HepG2 (cell line): ENCODE results near the gene SLC35D2. TPM values are rescaled to one million over a fixed set of nuclear protein-coding genes. Genes with fewer than 3 reads are reported as not detected.

Source experiments
- ATAD3A ChIP-seq: sonication (generic); formaldehyde crosslinking; IDR thresholded peaks from 2 replicates; pipeline ENCODE4 v1.4.0; 2020; ENCODE audit warnings: missing genetic modification reagents
- CEBPG ChIP-seq: IDR thresholded peaks from 2 replicates; pipeline ENCODE4 v1.6.1; 2016
- FLYWCH1 ChIP-seq: sonication (generic); formaldehyde crosslinking; IDR thresholded peaks from 2 replicates; pipeline ENCODE4 v1.8.1; 2023; ENCODE audit warnings: mild to moderate bottlenecking, missing genetic modification reagents
- FOXP1 ChIP-seq, 2 experiments: fragments of 450-650 bp in 1 of 2; IDR thresholded peaks; 2 replicates each; pipeline ENCODE4 v1.6.1; 2017 to 2018; ENCODE audit warnings: antibody characterized with exemption in 1 of 2
- HMG20A ChIP-seq: IDR thresholded peaks from 2 replicates; pipeline ENCODE4 v1.6.1; 2016; ENCODE audit warnings: borderline replicate concordance
- ZFAT ChIP-seq: sonication (generic); formaldehyde crosslinking; conservative IDR thresholded peaks from 2 replicates; pipeline ENCODE4 v1.8.1; 2023; ENCODE audit warnings: missing genetic modification reagents, inconsistent platforms
- ZNF24 ChIP-seq: fragments of 450-650 bp; IDR thresholded peaks from 2 replicates; pipeline ENCODE4 v1.6.1; 2017; ENCODE audit warnings: antibody characterized with exemption, mild to moderate bottlenecking
- ZNF331 ChIP-seq: sonication (generic); formaldehyde crosslinking; IDR thresholded peaks from 2 replicates; pipeline ENCODE4 v1.4.0; 2020; ENCODE audit warnings: missing genetic modification reagents
- ZNF460 ChIP-seq: sonication (generic); formaldehyde crosslinking; IDR thresholded peaks from 2 replicates; pipeline ENCODE4 v1.5.1; 2020; ENCODE audit warnings: missing genetic modification reagents, mild to moderate bottlenecking, borderline replicate concordance
- ZNF557 ChIP-seq: sonication (generic); formaldehyde crosslinking; IDR thresholded peaks from 2 replicates; pipeline ENCODE4 v1.4.0; 2020; ENCODE audit warnings: missing genetic modification reagents
- ZNF569 ChIP-seq: sonication (generic); formaldehyde crosslinking; IDR thresholded peaks from 2 replicates; pipeline ENCODE4 v1.5.0; 2020; ENCODE audit warnings: mild to moderate bottlenecking, missing genetic modification reagents, moderate library complexity, borderline replicate concordance
- ZNF670 ChIP-seq: sonication (generic); formaldehyde crosslinking; IDR thresholded peaks from 2 replicates; pipeline ENCODE4 v1.8.0; 2022; ENCODE audit warnings: mild to moderate bottlenecking, missing genetic modification reagents, borderline replicate concordance
- ZNF773 ChIP-seq: sonication (generic); formaldehyde crosslinking; IDR thresholded peaks from 2 replicates; pipeline ENCODE4 v1.4.0; 2020; ENCODE audit warnings: missing genetic modification reagents, borderline replicate concordance
- polyA plus RNA-seq, 8 experiments: library from polyadenylated mRNA; depleted of rRNA in 3 of 8; stranded (reverse) in 7 of 8; unstranded in 1 of 8; fragments of >200 nt; fragmentation: Illumina TruSeq in 4 of 8; extraction: Trizol in 4 of 8; gene quantifications; 2 replicates each; pipeline versions ENCODE4 v1.2.1 to v1.2.3, GENCODE V29; 2011 to 2016; ENCODE audit warnings: low read depth in 4 of 8, missing spikeins in 1 of 8, mixed read lengths in 1 of 8; ENCODE audit not compliant: insufficient read depth in 1 of 8
- total RNA-seq, 5 experiments: library from RNA; depleted of rRNA; stranded (reverse); fragments of >200 nt; fragmentation: Illumina TruSeq; extraction: Trizol; gene quantifications; 2 replicates each; pipeline ENCODE4 v1.2.3, GENCODE V29; 2016; ENCODE audit warnings: low read depth in 1 of 5
- TF ChIP-seq, protein P1 (sequence below): sonication (generic); formaldehyde crosslinking; IDR thresholded peaks from 2 replicates; pipeline ENCODE4 v1.8.1; 2022; ENCODE audit warnings: low read depth, mild to moderate bottlenecking, missing genetic modification reagents
- TF ChIP-seq, protein P2 (sequence below): sonication (generic); formaldehyde crosslinking; IDR thresholded peaks from 2 replicates; pipeline ENCODE4 v1.5.1; 2020; ENCODE audit warnings: mild to moderate bottlenecking, missing genetic modification reagents
- TF ChIP-seq, protein P3 (sequence below): sonication (generic); formaldehyde crosslinking; IDR thresholded peaks from 2 replicates; pipeline ENCODE4 v1.4.0; 2020; ENCODE audit warnings: mild to moderate bottlenecking, low read depth, missing genetic modification reagents
- TF ChIP-seq, protein P4 (sequence below): sonication (generic); formaldehyde crosslinking; IDR thresholded peaks from 2 replicates; pipeline ENCODE4 v1.5.0; 2020; ENCODE audit warnings: missing genetic modification reagents
- TF ChIP-seq, protein P5 (sequence below): IDR thresholded peaks from 2 replicates; pipeline ENCODE4 v1.6.1; 2016; ENCODE audit warnings: control low read depth

SLC35D2 gene
- total and polyA plus RNA-seq, 2 of the 13 experiments (the other 11 are each of a cell fraction or from before 2014, with no cell fraction given), result 96.2 to 103 TPM

DNA sequence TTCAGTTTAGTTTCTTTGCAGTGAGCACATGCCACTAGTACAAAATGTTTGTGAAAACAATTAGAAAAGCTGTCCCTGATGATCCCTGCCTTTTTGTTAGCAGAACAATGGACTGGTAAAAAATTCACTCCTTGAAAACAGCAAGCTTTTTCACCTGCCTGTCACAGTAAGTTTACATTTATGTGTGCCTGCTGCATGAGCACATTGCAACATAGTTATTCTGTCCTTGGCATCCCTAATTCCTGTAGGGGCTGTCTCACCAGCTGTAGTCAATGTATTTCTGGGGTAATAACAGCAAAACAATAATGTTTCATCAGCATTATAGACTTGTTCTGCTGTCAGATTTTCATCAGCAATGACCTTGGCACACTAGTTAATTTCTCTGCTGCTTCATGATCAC is 46.2 kb upstream of the SLC35D2 start (continued):
- TF ChIP-seq, protein P1, sequence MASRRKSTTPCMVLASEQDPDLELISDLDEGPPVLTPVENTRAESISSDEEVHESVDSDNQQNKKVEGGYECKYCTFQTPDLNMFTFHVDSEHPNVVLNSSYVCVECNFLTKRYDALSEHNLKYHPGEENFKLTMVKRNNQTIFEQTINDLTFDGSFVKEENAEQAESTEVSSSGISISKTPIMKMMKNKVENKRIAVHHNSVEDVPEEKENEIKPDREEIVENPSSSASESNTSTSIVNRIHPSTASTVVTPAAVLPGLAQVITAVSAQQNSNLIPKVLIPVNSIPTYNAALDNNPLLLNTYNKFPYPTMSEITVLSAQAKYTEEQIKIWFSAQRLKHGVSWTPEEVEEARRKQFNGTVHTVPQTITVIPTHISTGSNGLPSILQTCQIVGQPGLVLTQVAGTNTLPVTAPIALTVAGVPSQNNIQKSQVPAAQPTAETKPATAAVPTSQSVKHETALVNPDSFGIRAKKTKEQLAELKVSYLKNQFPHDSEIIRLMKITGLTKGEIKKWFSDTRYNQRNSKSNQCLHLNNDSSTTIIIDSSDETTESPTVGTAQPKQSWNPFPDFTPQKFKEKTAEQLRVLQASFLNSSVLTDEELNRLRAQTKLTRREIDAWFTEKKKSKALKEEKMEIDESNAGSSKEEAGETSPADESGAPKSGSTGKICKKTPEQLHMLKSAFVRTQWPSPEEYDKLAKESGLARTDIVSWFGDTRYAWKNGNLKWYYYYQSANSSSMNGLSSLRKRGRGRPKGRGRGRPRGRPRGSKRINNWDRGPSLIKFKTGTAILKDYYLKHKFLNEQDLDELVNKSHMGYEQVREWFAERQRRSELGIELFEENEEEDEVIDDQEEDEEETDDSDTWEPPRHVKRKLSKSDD (CRISPR knock-in tag), result no peak
- TF ChIP-seq ZFAT (CRISPR knock-in tag) (no peak), ZNF670 (CRISPR knock-in tag) (no peak), CEBPG (peak; percentile 86), HMG20A (peak; percentile 37; the same call in 1 of the 2 replicates), ZNF557 (CRISPR knock-in tag) (no peak), ZNF331 (peak; percentile 38; the same call in 1 of the 2 replicates), ZNF460 (CRISPR knock-in tag) (no peak), FOXP1 (IDR thresholded peaks at IDR 0.05) (no peak), FOXP1 (CRISPR knock-in tag; IDR thresholded peaks at IDR 0.05) (peak; percentile 21; the same call in 1 of the 2 replicates), ZNF569 (CRISPR knock-in tag) (no peak), ZNF24 (no peak), FLYWCH1 (CRISPR knock-in tag) (no peak), ZNF773 (CRISPR knock-in tag) (no peak), ATAD3A (CRISPR knock-in tag) (no peak)
- TF ChIP-seq, protein P2, sequence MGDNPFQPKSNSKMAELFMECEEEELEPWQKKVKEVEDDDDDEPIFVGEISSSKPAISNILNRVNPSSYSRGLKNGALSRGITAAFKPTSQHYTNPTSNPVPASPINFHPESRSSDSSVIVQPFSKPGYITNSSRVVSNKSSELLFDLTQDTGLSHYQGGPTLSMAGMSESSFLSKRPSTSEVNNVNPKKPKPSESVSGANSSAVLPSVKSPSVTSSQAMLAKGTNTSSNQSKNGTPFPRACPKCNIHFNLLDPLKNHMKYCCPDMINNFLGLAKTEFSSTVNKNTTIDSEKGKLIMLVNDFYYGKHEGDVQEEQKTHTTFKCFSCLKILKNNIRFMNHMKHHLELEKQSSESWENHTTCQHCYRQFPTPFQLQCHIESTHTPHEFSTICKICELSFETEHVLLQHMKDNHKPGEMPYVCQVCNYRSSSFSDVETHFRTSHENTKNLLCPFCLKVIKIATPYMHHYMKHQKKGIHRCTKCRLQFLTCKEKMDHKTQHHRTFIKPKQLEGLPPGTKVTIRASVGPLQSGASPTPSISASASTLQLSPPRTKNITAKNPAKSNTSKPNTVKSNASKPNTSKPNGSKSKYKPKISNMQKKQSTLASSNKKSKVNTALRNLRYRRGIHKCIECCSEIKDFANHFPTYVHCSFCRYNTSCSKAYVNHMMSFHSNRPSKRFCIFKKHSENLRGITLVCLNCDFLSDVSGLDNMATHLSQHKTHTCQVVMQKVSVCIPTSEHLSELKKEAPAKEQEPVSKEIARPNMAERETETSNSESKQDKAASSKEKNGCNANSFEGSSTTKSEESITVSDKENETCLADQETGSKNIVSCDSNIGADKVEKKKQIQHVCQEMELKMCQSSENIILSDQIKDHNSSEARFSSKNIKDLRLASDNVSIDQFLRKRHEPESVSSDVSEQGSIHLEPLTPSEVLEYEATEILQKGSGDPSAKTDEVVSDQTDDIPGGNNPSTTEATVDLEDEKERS (CRISPR knock-in tag), result no peak
- TF ChIP-seq, protein P3, sequence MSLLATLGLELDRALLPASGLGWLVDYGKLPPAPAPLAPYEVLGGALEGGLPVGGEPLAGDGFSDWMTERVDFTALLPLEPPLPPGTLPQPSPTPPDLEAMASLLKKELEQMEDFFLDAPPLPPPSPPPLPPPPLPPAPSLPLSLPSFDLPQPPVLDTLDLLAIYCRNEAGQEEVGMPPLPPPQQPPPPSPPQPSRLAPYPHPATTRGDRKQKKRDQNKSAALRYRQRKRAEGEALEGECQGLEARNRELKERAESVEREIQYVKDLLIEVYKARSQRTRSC (CRISPR knock-in tag), result no peak
- TF ChIP-seq, protein P4, sequence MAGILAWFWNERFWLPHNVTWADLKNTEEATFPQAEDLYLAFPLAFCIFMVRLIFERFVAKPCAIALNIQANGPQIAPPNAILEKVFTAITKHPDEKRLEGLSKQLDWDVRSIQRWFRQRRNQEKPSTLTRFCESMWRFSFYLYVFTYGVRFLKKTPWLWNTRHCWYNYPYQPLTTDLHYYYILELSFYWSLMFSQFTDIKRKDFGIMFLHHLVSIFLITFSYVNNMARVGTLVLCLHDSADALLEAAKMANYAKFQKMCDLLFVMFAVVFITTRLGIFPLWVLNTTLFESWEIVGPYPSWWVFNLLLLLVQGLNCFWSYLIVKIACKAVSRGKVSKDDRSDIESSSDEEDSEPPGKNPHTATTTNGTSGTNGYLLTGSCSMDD (CRISPR knock-in tag), result no peak
- TF ChIP-seq, protein P5, sequence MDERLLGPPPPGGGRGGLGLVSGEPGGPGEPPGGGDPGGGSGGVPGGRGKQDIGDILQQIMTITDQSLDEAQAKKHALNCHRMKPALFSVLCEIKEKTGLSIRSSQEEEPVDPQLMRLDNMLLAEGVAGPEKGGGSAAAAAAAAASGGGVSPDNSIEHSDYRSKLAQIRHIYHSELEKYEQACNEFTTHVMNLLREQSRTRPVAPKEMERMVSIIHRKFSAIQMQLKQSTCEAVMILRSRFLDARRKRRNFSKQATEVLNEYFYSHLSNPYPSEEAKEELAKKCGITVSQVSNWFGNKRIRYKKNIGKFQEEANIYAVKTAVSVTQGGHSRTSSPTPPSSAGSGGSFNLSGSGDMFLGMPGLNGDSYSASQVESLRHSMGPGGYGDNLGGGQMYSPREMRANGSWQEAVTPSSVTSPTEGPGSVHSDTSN (CRISPR knock-in tag), result peak; percentile 28; the same call in 1 of the 2 replicates
